ENCODE results near the gene LARGE1. TPM values are rescaled to one million over a fixed set of nuclear protein-coding genes. Genes with fewer than 3 reads are reported as not detected.

The LARGE1 gene
- total and polyA plus RNA-seq, 2 experiments from 2014 or later: 21.2 to 23.6 TPM

GRCh38 chr22:33776491-33776890, 143.8 kb downstream of the LARGE1 start:
- Histone ChIP-seq H3K27ac (no peak overlapping the region), H3K36me3 (replicated peaks; ENCODE audit: insufficient read depth, low read depth) (no peaks in the 10 kb centered on the region), H2AFZ (no peak overlapping the region), H3K79me2 (peaks cover 44% of the 10 kb centered on the region), H3K9me2 (replicated peaks; ENCODE audit: insufficient read depth) (no peaks in the 10 kb centered on the region), H4K20me1 (ENCODE audit: insufficient read depth, poor library complexity, severe bottlenecking) (no peaks in the 10 kb centered on the region), H3K4me1 (ENCODE audit: insufficient read depth) (peaks cover 21% of the 10 kb centered on the region), H3K27me3 (no peaks in the 10 kb centered on the region), H3K9me3 (ENCODE audit: low read depth) (no peaks in the 10 kb centered on the region), H3K4me2 (no peak overlapping the region), H3K4me3 (no peak overlapping the region)
- TF ChIP-seq CTCF (IDR thresholded peaks at IDR 0.05; ENCODE audit: poor library complexity): no peak
- WGBS (ENCODE audit: low lambda C conversion rate, missing lambda C conversion rate): 78% methylated on average over 7 of the region's 7 CpGs
- no peak for DNase-seq (ENCODE audit: low spot score)

- no peaks in the 10 kb centered on the region for H3K27me3 ChIP-seq
- H3K9me3 ChIP-seq (ENCODE audit: low read depth): no peaks in the 10 kb centered on the region
- H3K9me2 ChIP-seq (replicated peaks; ENCODE audit: insufficient read depth): no peaks in the 10 kb centered on the region
- no peaks in the 10 kb centered on the region for H3K36me3 ChIP-seq (replicated peaks; ENCODE audit: insufficient read depth, low read depth)
- H4K20me1 ChIP-seq (ENCODE audit: insufficient read depth, poor library complexity, severe bottlenecking): no peaks in the 10 kb centered on the region
- H3K27ac ChIP-seq: no peak overlapping the region
- peaks cover 46% of the 10 kb centered on the region for H3K79me2 ChIP-seq
- H2AFZ ChIP-seq: no peak overlapping the region
- H3K4me2 ChIP-seq: no peak overlapping the region
- no peak for DNase-seq (ENCODE audit: low spot score)
- peaks cover 12% of the 10 kb centered on the region for H3K4me1 ChIP-seq (ENCODE audit: insufficient read depth)
- WGBS (ENCODE audit: low lambda C conversion rate, missing lambda C conversion rate): 85% methylated on average over 6 of the region's 6 CpGs
- no peak overlapping the region for H3K4me3 ChIP-seq
- TF ChIP-seq EZH2phosphoT487 (IDR thresholded peaks at IDR 0.05; ENCODE audit: low read depth, severe bottlenecking, unreplicated experiment) (no peak), EZH2 (IDR thresholded peaks at IDR 0.05; ENCODE audit: borderline replicate concordance) (no peak), CTCF (IDR thresholded peaks at IDR 0.05; ENCODE audit: poor library complexity) (no peak)
These were observed 145.5 kb downstream of the LARGE1 start for GRCh38 chr22:33774781-33775180.

GRCh38 chr22:33772745-33773144, 147.5 kb downstream of the LARGE1 start:
- H4K20me1 ChIP-seq (ENCODE audit: insufficient read depth, poor library complexity, severe bottlenecking): peaks cover 3% of the 10 kb centered on the region
- H3K4me1 ChIP-seq (ENCODE audit: insufficient read depth): peaks cover under 1% of the 10 kb centered on the region
- TF ChIP-seq EZH2 (IDR thresholded peaks at IDR 0.05; ENCODE audit: borderline replicate concordance) (no peak), CTCF (IDR thresholded peaks at IDR 0.05; ENCODE audit: poor library complexity) (no peak), EZH2phosphoT487 (IDR thresholded peaks at IDR 0.05; ENCODE audit: low read depth, severe bottlenecking, unreplicated experiment) (no peak)
- no peak overlapping the region for H3K4me3 ChIP-seq
- H3K27ac ChIP-seq: no peak overlapping the region
- H3K9me2 ChIP-seq (replicated peaks; ENCODE audit: insufficient read depth): no peaks in the 10 kb centered on the region
- no peak for DNase-seq (ENCODE audit: low spot score)
- no peaks in the 10 kb centered on the region for H3K9me3 ChIP-seq (ENCODE audit: low read depth)
- 86% methylated on average over 6 of the region's 6 CpGs for WGBS (ENCODE audit: low lambda C conversion rate, missing lambda C conversion rate)
- H3K4me2 ChIP-seq: no peak overlapping the region
- peaks cover 42% of the 10 kb centered on the region for H3K79me2 ChIP-seq
- H2AFZ ChIP-seq: no peak overlapping the region
- no peaks in the 10 kb centered on the region for H3K36me3 ChIP-seq (replicated peaks; ENCODE audit: insufficient read depth, low read depth)
- no peaks in the 10 kb centered on the region for H3K27me3 ChIP-seq

- Histone ChIP-seq H3K9me2 (replicated peaks; ENCODE audit: insufficient read depth) (no peaks in the 10 kb centered on the region), H3K4me2 (no peak overlapping the region), H4K20me1 (ENCODE audit: insufficient read depth, poor library complexity, severe bottlenecking) (peaks cover 3% of the 10 kb centered on the region), H3K27ac (no peak overlapping the region), H2AFZ (no peak overlapping the region), H3K4me3 (no peak overlapping the region), H3K27me3 (no peaks in the 10 kb centered on the region), H3K79me2 (peaks cover 48% of the 10 kb centered on the region), H3K9me3 (ENCODE audit: low read depth) (no peaks in the 10 kb centered on the region), H3K4me1 (ENCODE audit: insufficient read depth) (no peaks in the 10 kb centered on the region), H3K36me3 (replicated peaks; ENCODE audit: insufficient read depth, low read depth) (no peaks in the 10 kb centered on the region)
- 92% methylated on average over 4 of the region's 4 CpGs for WGBS (ENCODE audit: low lambda C conversion rate, missing lambda C conversion rate)
- DNase-seq (ENCODE audit: low spot score): no peak
- TF ChIP-seq EZH2 (IDR thresholded peaks at IDR 0.05; ENCODE audit: borderline replicate concordance) (no peak), EZH2phosphoT487 (IDR thresholded peaks at IDR 0.05; ENCODE audit: low read depth, severe bottlenecking, unreplicated experiment) (no peak), CTCF (IDR thresholded peaks at IDR 0.05; ENCODE audit: poor library complexity) (no peak)
These were observed 149.1 kb downstream of the LARGE1 start for GRCh38 chr22:33771136-33771535.

Data from hepatocyte (in vitro differentiated cells).